NCI-H1417 treated with DMSO at 0.1 percent for 48 hours (cell line): ENCODE results near the gene SMC1B.
"Not testable (repeated sequence)": the region's sequence is repeated elsewhere in the genome, so short reads cannot be mapped to it uniquely, and the experiment has no call there.

Experiments used
- DNase-seq: peaks from one replicate; lab custom pipeline; 2025; lab: John Stamatoyannopoulos, UW

Gene SMC1B

GRCh38 chr22:45421349-45422055, 8.1 kb upstream of the SMC1B start:
- no peak for DNase-seq

- DNase-seq, result no peak
Measured at GRCh38 chr22:45420539-45420938, 7.1 kb upstream of the SMC1B start.

- no peak for DNase-seq
Measured at GRCh38 chr22:45420011-45420410, 6.6 kb upstream of the SMC1B start.

- no peak for DNase-seq
Measured at GRCh38 chr22:45418770-45419138, 5.4 kb upstream of the SMC1B start.

GRCh38 chr22:45418056-45418769, 4.8 kb upstream of the SMC1B start:
- DNase-seq, result no peak

- no peak for DNase-seq
Measured at GRCh38 chr22:45413013-45413367, 409 bp downstream of the SMC1B start.

- no peak for DNase-seq
Measured at GRCh38 chr22:45407793-45408192, 5.6 kb downstream of the SMC1B start.

- no peak for DNase-seq
Measured at GRCh38 chr22:45402466-45402985, 10.9 kb downstream of the SMC1B start.

- no peak for DNase-seq
Measured at GRCh38 chr22:45399712-45400445, 13.5 kb downstream of the SMC1B start.

GRCh38 chr22:45398214-45398613, 15.2 kb downstream of the SMC1B start:
- DNase-seq, result no peak

- no peak for DNase-seq
Measured at GRCh38 chr22:45397806-45398205, 15.6 kb downstream of the SMC1B start.

- DNase-seq, result no peak
Measured at GRCh38 chr22:45389546-45389945, 23.9 kb downstream of the SMC1B start.

GRCh38 chr22:45381348-45381747, 32.1 kb downstream of the SMC1B start:
- DNase-seq, result no peak

GRCh38 chr22:45376703-45377102, 36.7 kb downstream of the SMC1B start:
- DNase-seq, result no peak

GRCh38 chr22:45376009-45376408, 37.4 kb downstream of the SMC1B start:
- DNase-seq, result no peak

- not testable (repeated sequence) for DNase-seq
Measured at GRCh38 chr22:45373592-45373991, 39.8 kb downstream of the SMC1B start.

- no peak for DNase-seq
Measured at GRCh38 chr22:45366713-45367112, 46.7 kb downstream of the SMC1B start.

GRCh38 chr22:45359627-45360026, 53.8 kb downstream of the SMC1B start:
- no peak for DNase-seq

- no peak for DNase-seq
Measured at GRCh38 chr22:45358127-45358526, 55.3 kb downstream of the SMC1B start.

- no peak for DNase-seq
Measured at GRCh38 chr22:45357490-45357889, 55.9 kb downstream of the SMC1B start.

GRCh38 chr22:45353786-45354185, 59.6 kb downstream of the SMC1B start:
- DNase-seq, result no peak

GRCh38 chr22:45352757-45353156, 60.6 kb downstream of the SMC1B start:
- not testable (repeated sequence) for DNase-seq

GRCh38 chr22:45351956-45352355, 61.4 kb downstream of the SMC1B start:
- no peak for DNase-seq
